ENCODE results near the gene CHKA. TPM values are rescaled to one million over a fixed set of nuclear protein-coding genes. Genes with fewer than 3 reads are reported as not detected.

Gene CHKA
- polyA plus RNA-seq, 1 donor = 21.4 TPM

GRCh38 chr11:68074584-68075352, 46.4 kb downstream of the CHKA start:
- no peak for DNase-seq (ENCODE audit: low read depth)

- no peak for DNase-seq (ENCODE audit: low read depth)
Measured at GRCh38 chr11:68071281-68072048, 49.7 kb downstream of the CHKA start.

DNA sequence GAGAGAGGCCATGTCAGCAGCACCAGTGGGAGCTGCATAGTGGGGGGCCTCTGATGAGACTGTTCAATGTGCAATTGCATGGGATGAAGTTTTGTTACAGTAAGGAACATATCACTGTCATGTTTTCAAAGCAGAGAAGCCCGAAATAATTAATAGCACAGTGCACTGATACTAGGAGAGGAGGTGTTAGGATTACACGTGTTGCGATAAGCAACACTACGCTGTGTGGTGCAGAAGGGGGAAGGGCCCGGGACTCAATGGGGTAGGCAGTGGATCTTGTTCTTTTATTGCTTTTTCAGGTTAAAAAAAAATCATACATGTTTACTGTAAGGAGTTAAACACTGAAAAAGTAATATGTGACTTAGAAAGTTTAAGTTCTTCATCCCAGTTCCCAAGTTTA, 53.2 kb downstream of the CHKA start:
- DNase-seq (ENCODE audit: low read depth) = no peak

- no peak for DNase-seq (ENCODE audit: low read depth)
Measured at GRCh38 chr11:68066742-68067141, 54.4 kb downstream of the CHKA start.

- no peak for DNase-seq (ENCODE audit: low read depth)
Measured at GRCh38 chr11:68065841-68066240, 55.3 kb downstream of the CHKA start.

DNA sequence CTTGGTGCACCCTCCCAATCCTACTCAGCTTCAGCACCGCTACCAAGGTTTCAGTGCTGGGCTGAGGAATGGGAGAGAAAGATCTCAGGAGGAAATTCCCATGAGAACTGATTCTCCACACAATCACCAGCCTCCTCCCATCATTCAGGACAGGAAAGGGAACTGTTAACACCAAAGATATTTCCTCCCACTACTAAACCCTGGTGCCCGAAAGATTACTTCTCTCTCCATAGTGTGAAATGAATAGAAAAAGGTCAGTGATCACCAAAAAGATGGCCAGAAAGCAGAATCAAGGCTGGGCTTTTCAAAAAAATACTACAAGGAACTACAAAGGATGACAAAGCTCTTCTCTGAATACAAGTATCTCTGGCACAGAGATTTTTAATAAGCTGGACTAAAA, 56.3 kb downstream of the CHKA start:
- no peak for DNase-seq (ENCODE audit: low read depth)

DNA sequence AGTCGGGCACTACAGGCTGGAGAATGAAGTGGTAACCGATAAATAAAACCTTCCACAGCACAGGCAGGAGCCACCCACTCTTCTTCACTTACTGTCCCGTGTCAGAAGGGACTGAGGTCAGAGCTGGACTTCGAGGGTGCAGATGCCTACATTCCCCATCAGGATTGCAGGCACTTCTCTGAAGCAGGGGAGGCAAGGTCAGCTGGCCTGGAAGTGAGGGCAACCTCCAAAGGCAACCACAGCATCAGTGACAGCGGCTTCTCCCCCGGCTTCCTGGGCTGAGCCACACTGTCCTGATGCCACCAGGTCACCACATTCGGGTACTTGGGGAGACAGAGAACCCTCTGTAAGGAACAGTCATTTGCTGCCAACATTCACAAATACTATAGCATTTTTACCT, 59.7 kb downstream of the CHKA start:
- no peak for DNase-seq (ENCODE audit: low read depth)

DNA sequence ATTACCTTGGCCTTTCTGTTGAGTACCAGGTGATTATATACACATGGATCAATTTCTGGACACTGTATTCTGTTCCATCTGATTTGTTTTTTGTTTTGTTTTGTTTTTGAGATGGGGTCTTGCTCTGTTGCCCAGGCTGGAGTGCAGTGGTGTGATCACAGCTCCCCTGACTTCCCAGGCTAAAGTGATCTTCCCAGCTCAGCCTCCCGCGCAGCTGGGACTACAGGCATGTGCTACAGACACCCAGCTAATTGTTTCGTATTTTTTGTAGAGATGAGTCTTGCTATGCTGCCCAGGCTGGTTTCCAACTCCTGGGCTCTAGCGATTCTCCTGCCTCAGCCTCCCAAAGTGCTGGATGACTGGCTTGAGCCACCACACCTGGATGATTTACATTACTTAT, 63.4 kb downstream of the CHKA start:
- no peak for DNase-seq (ENCODE audit: low read depth)

GRCh38 chr11:68056317-68057285, 64.6 kb downstream of the CHKA start:
- no peak for DNase-seq (ENCODE audit: low read depth)

- no peak for DNase-seq (ENCODE audit: low read depth)
Measured at GRCh38 chr11:68053981-68054812, 67.0 kb downstream of the CHKA start.

DNA sequence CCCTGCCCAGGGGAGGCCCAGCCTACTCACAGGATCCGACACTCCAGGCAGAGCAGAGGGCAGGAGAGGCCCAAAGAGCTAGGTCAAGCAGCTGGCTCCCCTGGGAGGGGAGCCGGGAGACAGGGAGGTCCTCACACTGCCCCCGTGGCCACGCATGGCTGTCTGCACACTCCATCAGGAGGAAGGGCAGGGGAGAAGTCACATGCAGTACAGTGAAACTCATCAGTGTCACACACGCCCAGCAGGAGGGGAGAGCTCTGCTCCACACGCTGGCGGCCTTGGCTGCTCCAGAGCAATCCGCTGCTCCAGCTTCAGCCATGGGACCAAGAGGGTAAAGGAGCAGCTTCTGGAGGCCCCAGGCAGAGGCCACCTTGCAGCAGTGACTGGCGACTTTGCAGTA, 68.1 kb downstream of the CHKA start:
- DNase-seq (ENCODE audit: low read depth) = no peak

DNA sequence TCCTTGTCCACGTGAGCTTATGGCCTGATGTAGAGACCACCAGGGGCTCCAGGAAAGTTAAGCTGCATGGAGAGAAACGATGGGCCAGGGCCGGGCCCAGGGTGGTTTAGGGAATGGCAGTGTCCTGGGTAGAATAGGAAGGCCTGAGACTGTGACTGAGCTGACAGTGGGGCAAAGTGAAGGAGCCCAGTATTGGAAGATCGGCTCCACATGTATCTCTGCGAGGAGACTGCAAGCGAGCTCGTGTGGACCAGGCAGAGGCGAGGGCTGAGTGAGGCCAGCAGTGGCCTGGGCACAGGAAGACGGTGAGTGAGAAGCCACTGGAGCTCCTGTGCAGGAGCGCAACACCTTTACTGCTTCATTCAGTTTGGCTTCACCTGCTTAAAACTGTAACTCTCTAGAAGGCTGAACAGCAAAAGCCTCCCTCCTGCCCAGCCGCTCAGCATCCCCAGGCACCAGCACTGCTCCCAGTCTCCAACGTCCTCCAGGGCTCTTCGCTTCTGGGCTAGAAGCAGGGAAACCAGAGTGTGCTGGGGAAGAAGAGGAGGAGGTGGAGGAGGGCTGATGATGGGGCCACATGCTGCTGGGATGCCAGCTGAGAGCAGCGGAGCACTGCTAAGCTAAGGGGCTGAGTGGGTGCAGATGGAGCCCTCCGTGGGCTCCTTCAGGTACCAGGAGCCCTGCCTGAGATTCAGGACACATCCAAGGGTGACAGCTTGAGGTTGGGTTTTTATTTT, 68.9 kb downstream of the CHKA start:
- DNase-seq (ENCODE audit: low read depth) = no peak

DNA sequence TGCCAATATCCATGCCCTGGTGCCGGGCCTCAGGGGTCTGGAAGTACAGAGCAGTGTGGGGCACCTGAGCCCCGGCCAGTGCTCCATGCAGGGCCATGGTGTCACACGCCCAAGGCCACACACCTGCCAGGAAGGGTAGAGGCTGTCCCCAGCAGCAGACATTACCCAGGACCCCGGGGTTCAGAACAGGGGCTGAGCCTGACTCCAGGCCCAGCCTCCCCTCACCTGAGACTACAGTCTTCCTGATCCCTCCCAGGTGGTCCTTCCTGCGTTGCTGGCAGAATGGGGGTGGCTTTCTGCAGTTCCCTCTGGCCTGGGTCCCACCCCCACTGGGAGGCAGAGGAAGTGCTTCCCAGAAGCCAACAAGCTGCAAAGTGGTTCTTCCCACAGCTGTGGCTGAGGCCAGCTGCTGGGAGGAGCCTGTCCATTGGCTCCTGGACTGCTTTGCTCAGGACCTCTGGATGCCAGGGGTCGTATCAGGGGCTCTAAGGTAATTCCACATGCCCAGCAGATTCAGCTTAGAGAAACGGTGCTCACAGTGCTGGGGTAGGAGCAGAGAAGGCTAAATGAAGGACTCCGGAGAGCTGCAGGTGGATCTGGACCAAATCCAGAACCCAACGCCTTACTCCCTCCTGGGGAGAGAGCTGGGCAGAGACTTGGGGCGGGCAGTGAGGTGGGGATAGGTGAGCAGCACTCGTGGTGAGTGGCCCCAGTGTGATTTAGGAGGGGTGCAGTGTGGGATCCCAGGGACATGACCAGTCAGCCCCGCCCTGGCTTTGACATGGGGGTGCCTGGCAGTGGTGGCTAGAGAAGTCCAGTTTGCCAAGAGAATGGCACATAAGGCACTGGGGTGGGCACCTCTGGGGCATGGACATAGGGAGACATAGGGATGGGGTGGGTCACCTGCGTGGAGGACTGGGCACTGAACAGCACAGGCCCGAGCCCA, 69.7 kb downstream of the CHKA start:
- DNase-seq (ENCODE audit: low read depth) = no peak

GRCh38 chr11:68050371-68050841, 70.8 kb downstream of the CHKA start:
- no peak for DNase-seq (ENCODE audit: low read depth)

DNA sequence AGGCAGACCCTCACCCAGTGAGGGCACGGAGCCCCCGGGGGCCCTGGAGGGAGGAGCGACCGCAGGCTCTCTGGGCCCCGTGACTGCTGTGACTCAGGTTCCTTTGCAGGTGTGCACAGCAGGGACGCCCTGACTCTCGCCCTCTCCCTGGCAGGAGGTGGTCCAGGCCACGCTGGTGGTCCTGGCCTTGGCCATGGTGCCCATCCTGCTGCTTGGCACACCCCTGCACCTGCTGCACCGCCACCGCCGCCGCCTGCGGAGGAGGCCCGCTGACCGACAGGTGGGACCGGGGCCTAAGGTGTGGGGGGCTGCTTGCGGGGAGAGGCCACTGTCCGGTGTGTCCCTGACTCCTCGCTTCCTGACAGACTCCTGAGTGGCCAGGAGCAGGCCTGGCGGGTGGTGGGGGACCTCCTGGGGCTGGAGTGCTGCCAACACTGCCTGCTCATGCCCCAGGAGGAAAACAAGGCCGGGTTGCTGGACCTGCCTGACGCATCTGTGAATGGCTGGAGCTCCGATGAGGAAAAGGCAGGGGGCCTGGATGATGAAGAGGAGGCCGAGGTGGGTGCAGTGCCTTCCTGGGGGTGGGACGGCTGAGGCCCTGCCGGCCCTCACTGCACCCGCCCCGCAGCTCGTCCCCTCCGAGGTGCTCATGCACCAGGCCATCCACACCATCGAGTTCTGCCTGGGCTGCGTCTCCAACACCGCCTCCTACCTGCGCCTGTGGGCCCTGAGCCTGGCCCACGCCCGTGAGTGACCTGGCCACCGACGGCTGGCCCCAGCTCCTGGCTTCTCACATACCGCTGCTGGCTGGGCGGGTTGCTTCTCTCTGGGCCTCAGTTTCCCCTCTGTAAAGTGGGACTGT, 71.4 kb downstream of the CHKA start:
- no peak for DNase-seq (ENCODE audit: low read depth)

- DNase-seq (ENCODE audit: low read depth) = no peak
Measured at GRCh38 chr11:68048681-68049508, 72.3 kb downstream of the CHKA start.

Data from forelimb muscle (tissue), 1 donor.